Medulla oblongata (tissue), 1 donor: ENCODE results near the gene LYSMD4.
A peak's percentile ranks its signal among the peaks of the same experiment; 100 is the strongest.

Source experiments
- DNase-seq: peaks from one replicate; pipeline ENCODE4 v3.0.0-alpha.2; 2015; ENCODE audit errors: extremely low spot score

Gene LYSMD4

DNA sequence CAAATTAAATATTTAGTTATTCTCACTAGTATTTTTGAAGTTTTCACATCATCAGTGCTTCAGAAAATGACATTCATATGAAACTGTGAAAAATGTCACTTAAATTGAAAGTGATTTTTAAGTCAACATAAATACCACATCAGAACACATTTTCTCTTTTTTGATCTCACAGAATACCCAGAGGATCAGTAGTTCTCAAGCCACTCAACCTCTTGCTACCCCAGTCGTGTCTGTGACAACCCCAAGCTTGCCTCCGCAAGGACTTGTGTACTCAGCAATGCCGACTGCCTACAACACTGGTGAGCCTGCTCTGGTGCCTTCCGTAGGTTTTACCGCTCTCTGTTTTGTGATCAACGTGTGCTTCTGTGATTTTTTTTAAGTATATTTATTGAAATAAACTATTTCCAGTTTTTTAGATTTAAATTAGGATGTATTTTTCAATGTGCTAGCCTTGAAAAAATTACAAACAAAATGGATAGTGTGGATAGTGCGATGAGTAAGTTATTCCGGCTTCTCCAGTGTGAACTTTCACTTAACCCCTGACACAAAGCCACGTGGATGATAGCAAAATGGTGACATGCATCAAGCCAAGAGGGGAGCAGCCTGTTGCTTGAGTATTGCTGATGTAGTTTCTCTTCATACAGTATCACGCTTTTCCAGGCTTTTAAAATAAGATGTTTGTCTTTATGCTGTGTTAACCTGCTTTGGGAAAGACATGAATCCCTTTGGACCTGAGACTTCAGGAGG is 26.5 kb downstream of the LYSMD4 start:
- no peak for DNase-seq

DNA sequence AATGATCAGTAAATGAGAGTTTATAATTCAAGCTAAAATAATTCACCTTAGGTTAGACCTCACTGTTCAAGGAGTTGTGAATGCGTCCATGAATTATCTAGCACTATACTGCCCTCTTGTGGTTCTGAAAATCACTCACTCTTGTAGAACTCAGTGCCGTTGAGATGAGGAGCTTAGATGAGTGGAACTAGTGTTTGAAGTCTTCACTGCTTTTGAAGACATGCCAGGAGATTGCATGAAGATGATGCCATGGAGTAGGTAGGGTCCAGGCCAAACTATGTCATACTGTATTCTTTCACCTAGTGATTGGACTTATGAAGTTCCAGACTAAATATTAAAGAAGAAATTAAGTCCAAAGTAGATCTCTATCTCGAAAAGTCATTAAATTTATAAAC is 28.8 kb downstream of the LYSMD4 start:
- DNase-seq = peak; percentile 97

DNA sequence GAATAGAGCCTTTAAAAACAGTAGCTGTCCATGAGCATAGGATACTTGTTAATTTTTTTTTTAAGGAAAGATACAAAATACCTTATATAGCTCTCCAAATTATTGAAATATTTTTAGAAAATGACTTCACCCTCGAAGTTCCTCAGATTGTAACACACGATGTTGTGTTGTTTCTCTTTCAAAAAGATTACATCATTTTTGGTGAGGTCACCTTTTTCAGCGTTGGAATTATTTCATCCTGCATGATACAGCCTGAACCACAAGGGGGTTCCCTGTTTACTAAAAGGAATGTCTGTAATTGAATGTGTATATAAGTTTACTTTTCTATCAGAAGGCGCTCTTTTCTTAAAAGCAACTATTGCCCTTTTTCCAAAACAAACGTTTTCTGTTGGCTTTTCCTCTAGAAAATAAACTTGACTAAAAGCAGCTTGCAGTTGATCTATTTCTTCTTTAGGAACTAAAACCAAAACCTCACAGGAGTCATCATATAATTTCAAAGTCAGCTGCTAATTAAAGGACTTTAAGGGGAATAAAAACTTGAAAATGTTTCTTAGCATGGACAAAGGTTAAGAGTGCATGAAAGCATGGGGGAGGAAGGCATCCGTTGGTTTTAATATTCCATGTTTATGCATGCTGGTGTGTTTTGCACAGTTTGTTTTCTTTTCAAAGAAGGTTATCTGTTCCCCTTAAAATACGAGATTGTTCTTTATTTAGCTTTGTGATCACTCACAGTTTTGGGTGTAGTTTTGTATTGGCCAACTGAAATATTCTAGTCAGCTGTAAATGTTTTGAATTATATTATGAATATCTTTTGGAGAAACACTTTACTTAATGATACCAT is 29.4 kb downstream of the LYSMD4 start:
- DNase-seq = peak; percentile 67

DNA sequence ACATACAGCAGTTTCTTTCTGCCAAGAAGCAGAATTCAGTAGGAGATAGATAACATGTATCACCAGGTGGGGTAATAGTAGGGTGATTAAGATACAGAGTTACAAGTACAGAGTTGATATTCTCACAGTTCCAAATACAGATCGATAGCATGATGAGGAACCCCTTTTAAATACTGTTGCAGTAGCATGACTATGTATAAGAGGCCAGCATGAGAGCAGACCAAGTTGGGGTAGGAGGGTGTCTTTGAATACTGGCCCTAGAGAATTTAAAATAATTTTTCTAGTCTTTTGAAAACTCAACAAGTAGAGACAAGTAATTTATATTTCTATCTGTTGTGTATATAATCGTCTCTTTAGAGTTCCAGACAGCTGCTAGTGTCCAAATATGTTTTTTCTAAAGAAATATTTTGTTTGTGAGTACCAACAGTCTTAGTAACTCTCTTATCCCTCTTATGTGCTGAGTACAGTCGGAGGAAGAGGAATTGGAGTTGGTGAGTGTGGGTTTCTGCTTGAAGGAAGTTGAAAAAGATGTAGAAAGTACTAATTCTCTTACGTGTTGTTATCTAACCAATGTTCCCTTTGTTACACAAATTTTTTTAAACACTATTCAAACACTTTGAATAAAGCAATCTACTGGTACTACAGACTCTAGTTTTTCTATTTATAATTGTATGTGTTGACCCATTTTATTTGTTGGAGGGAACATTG is 30.2 kb downstream of the LYSMD4 start:
- peak; percentile 54 for DNase-seq

- no peak for DNase-seq
These were observed 37.1 kb downstream of the LYSMD4 start for GRCh38 chr15:99696096-99696495.

DNA sequence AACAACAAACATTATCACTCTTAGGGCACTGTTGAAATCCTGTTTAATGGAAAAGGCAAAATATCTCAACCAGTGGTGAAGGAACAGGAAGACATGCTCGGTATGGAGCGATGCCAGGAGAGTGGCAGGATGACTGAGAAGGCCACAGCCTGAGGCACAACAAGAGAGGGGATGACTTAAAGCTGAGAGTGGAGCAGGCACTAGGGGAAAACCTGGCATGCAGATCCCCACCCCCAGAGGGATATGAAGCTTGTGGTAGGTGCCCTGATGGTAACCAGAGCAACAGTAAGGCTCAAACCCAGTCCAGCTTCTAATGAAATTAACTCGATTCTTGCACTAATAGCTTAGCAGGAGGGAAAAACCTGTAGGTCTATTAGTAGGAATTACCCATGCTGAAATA is 40.4 kb downstream of the LYSMD4 start:
- DNase-seq = no peak

GRCh38 chr15:99686290-99686689 is 46.9 kb downstream of the LYSMD4 start:
- DNase-seq = no peak

GRCh38 chr15:99683000-99683670 is 50.1 kb downstream of the LYSMD4 start:
- DNase-seq = no peak

DNA sequence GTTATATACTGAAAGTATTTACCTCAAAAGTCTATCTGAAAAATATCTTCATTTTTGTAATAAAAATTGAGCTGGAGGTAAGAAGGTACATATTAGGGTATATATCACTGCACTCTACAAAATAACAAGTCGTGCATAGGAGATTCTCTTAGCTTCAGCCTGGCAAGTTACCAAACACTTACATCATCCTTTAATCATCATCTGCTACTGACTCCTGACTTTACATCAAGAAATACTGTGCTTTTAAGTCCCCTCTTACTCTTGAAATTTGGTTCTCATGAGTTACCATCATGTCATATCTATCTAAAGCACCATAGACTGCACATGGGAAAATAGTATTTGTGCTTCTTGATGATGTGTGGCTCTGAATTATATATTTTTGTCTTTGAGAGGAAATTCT is 50.8 kb downstream of the LYSMD4 start:
- no peak for DNase-seq

GRCh38 chr15:99681990-99682389 is 51.2 kb downstream of the LYSMD4 start:
- DNase-seq = no peak

DNA sequence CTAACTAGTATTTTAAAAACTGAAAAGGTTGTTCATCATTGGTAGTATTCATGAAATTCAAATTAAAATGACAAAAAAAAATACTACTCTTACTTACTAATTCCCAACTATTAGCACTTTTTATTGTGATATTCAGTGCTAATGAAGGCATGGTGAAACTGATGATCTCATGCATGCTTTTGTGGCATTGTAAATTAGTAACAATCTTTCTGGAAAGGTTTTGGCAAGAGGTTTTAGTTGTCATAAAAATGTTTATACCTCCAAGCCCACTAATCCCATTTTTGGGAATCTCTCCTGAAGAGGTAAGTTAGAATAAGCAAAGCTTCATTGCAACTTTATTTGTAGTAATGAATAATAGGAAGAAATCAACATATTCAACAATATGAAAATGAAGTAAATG is 53.0 kb downstream of the LYSMD4 start:
- no peak for DNase-seq

DNA sequence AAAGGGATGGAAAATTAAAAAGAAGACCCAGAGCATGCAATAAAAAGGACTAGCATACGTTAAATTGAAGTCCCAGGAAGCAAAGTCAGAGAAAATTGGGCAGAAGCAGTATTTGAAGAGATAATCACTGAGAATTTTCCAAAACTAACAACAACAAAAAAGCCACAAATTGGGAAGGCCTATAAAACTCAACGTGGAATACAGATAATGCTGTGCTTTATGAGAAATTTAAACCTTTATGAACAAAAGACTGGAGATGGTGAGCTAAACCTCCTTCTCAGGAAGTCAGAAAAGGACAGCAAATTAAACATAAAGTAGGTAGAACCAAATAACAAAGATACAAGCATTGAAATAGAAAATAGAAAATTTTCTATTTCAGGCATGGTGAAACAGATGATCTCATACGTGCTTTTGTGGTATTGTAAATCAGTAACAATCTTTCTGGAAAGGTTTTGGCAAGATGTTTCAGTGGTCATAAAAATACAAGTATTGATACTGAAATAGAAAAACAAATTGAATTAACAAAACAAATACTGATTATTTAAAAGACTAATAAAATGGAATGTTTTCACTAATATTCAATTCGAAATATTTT is 55.6 kb downstream of the LYSMD4 start:
- DNase-seq = no peak
